ENCODE data around the gene LUC7L. TPM values are rescaled to one million over a fixed set of nuclear protein-coding genes. Genes with fewer than 3 reads are reported as not detected.
"Not testable (repeated sequence)": the region's sequence is repeated elsewhere in the genome, so short reads cannot be mapped to it uniquely, and the experiment has no call there.

The LUC7L gene
- total and polyA plus RNA-seq, 4 donors: 63.4 to 199 (median 138) TPM

GRCh38 chr16:204046-204445 lies 25.2 kb downstream of the LUC7L start:
- 99% methylated on average over 8 of the region's 9 CpGs for WGBS (ENCODE audit: insufficient coverage)
- DNase-seq (ENCODE audit: low read depth in 4 of 6, low spot score in 6 of 6); H3K27me3 ChIP-seq (ENCODE audit: control insufficient read depth, insufficient read depth, low read length); H3K9me3 ChIP-seq (ENCODE audit: control insufficient read depth, insufficient read depth, low read length); H3K27ac ChIP-seq (ENCODE audit: low read depth, low read length); H3K4me1 ChIP-seq (ENCODE audit: control insufficient read depth, insufficient read depth, low read length); H3K4me3 ChIP-seq (ENCODE audit: low read depth, low read length): not testable (repeated sequence)
- H3K36me3 ChIP-seq (ENCODE audit: control insufficient read depth, insufficient read depth, low read length): peaks cover 89% of the 10 kb centered on the region

- WGBS (ENCODE audit: insufficient coverage): 100% methylated on average over 4 of the region's 4 CpGs
- no peaks in the 10 kb centered on the region for H3K4me1 ChIP-seq (ENCODE audit: control insufficient read depth, insufficient read depth, low read length)
- H3K27me3 ChIP-seq (ENCODE audit: control insufficient read depth, insufficient read depth, low read length): no peaks in the 10 kb centered on the region
- H3K27ac ChIP-seq (ENCODE audit: low read depth, low read length): no peak overlapping the region
- DNase-seq (ENCODE audit: low read depth in 4 of 6, low spot score in 6 of 6): no peak
- no peak overlapping the region for H3K4me3 ChIP-seq (ENCODE audit: low read depth, low read length)
- H3K9me3 ChIP-seq (ENCODE audit: control insufficient read depth, insufficient read depth, low read length): peaks cover 2% of the 10 kb centered on the region
- H3K36me3 ChIP-seq (ENCODE audit: control insufficient read depth, insufficient read depth, low read length): peaks cover 92% of the 10 kb centered on the region
Measured at GRCh38 chr16:203246-203645, 26.0 kb downstream of the LUC7L start.

- Histone ChIP-seq H3K4me1 (ENCODE audit: control insufficient read depth, insufficient read depth, low read length) (no peaks in the 10 kb centered on the region), H3K27me3 (ENCODE audit: control insufficient read depth, insufficient read depth, low read length) (no peaks in the 10 kb centered on the region), H3K36me3 (ENCODE audit: control insufficient read depth, insufficient read depth, low read length) (peaks cover 93% of the 10 kb centered on the region), H3K9me3 (ENCODE audit: control insufficient read depth, insufficient read depth, low read length) (peaks cover 2% of the 10 kb centered on the region), H3K27ac (ENCODE audit: low read depth, low read length) (no peak overlapping the region), H3K4me3 (ENCODE audit: low read depth, low read length) (no peak overlapping the region)
- no peak for DNase-seq (ENCODE audit: low read depth in 4 of 6, low spot score in 6 of 6)
- whole genome bisulfite sequencing (ENCODE audit: insufficient coverage): 93% methylated on average over 2 of the region's 5 CpGs
Measured at GRCh38 chr16:200388-200787, 28.9 kb downstream of the LUC7L start.

GRCh38 chr16:194516-194915 lies 34.7 kb downstream of the LUC7L start:
- Histone ChIP-seq H3K4me3 (ENCODE audit: low read depth, low read length) (no peak overlapping the region), H3K36me3 (ENCODE audit: control insufficient read depth, insufficient read depth, low read length) (peaks cover 97% of the 10 kb centered on the region), H3K27me3 (ENCODE audit: control insufficient read depth, insufficient read depth, low read length) (no peaks in the 10 kb centered on the region), H3K9me3 (ENCODE audit: control insufficient read depth, insufficient read depth, low read length) (no peaks in the 10 kb centered on the region), H3K4me1 (ENCODE audit: control insufficient read depth, insufficient read depth, low read length) (no peaks in the 10 kb centered on the region), H3K27ac (ENCODE audit: low read depth, low read length) (no peak overlapping the region)
- WGBS (ENCODE audit: insufficient coverage): 100% methylated on average over 4 of the region's 6 CpGs
- no peak for DNase-seq (ENCODE audit: low read depth in 4 of 6, low spot score in 6 of 6)

GRCh38 chr16:193441-193840 lies 35.8 kb downstream of the LUC7L start:
- Histone ChIP-seq H3K36me3 (ENCODE audit: control insufficient read depth, insufficient read depth, low read length) (peaks cover 97% of the 10 kb centered on the region), H3K27me3 (ENCODE audit: control insufficient read depth, insufficient read depth, low read length) (no peaks in the 10 kb centered on the region), H3K4me1 (ENCODE audit: control insufficient read depth, insufficient read depth, low read length) (no peaks in the 10 kb centered on the region), H3K9me3 (ENCODE audit: control insufficient read depth, insufficient read depth, low read length) (no peaks in the 10 kb centered on the region), H3K4me3 (ENCODE audit: low read depth, low read length) (no peak overlapping the region), H3K27ac (ENCODE audit: low read depth, low read length) (no peak overlapping the region)
- WGBS (ENCODE audit: insufficient coverage): 90% methylated on average over 14 of the region's 15 CpGs
- DNase-seq (ENCODE audit: low read depth in 4 of 6, low spot score in 6 of 6): no peak

- H3K4me3 ChIP-seq (ENCODE audit: low read depth, low read length): no peak overlapping the region
- peaks cover 98% of the 10 kb centered on the region for H3K36me3 ChIP-seq (ENCODE audit: control insufficient read depth, insufficient read depth, low read length)
- H3K9me3 ChIP-seq (ENCODE audit: control insufficient read depth, insufficient read depth, low read length): no peaks in the 10 kb centered on the region
- no peaks in the 10 kb centered on the region for H3K27me3 ChIP-seq (ENCODE audit: control insufficient read depth, insufficient read depth, low read length)
- no peak overlapping the region for H3K27ac ChIP-seq (ENCODE audit: low read depth, low read length)
- H3K4me1 ChIP-seq (ENCODE audit: control insufficient read depth, insufficient read depth, low read length): no peaks in the 10 kb centered on the region
- DNase-seq (ENCODE audit: low read depth in 4 of 6, low spot score in 6 of 6): no peak
- WGBS (ENCODE audit: insufficient coverage): 98% methylated on average over 7 of the region's 11 CpGs
Measured at GRCh38 chr16:192686-193085, 36.6 kb downstream of the LUC7L start.

GRCh38 chr16:191831-192230 lies 37.4 kb downstream of the LUC7L start:
- no peaks in the 10 kb centered on the region for H3K27me3 ChIP-seq (ENCODE audit: control insufficient read depth, insufficient read depth, low read length)
- no peak for DNase-seq (ENCODE audit: low read depth in 4 of 6, low spot score in 6 of 6)
- H3K9me3 ChIP-seq (ENCODE audit: control insufficient read depth, insufficient read depth, low read length): no peaks in the 10 kb centered on the region
- no peaks in the 10 kb centered on the region for H3K4me1 ChIP-seq (ENCODE audit: control insufficient read depth, insufficient read depth, low read length)
- WGBS (ENCODE audit: insufficient coverage): 91% methylated on average over 3 of the region's 4 CpGs
- no peak overlapping the region for H3K4me3 ChIP-seq (ENCODE audit: low read depth, low read length)
- H3K27ac ChIP-seq (ENCODE audit: low read depth, low read length): no peak overlapping the region
- H3K36me3 ChIP-seq (ENCODE audit: control insufficient read depth, insufficient read depth, low read length): peaks cover 97% of the 10 kb centered on the region

- Histone ChIP-seq H3K4me3 (ENCODE audit: low read depth, low read length) (no peak overlapping the region), H3K9me3 (ENCODE audit: control insufficient read depth, insufficient read depth, low read length) (no peaks in the 10 kb centered on the region), H3K36me3 (ENCODE audit: control insufficient read depth, insufficient read depth, low read length) (peaks cover 88% of the 10 kb centered on the region), H3K27ac (ENCODE audit: low read depth, low read length) (no peak overlapping the region), H3K4me1 (ENCODE audit: control insufficient read depth, insufficient read depth, low read length) (no peaks in the 10 kb centered on the region), H3K27me3 (ENCODE audit: control insufficient read depth, insufficient read depth, low read length) (no peaks in the 10 kb centered on the region)
- WGBS (ENCODE audit: insufficient coverage): 96% methylated on average over 34 of the region's 34 CpGs
- DNase-seq (ENCODE audit: low read depth in 4 of 6, low spot score in 6 of 6): no peak
Measured at GRCh38 chr16:189604-190186, 39.6 kb downstream of the LUC7L start.

- no peak for DNase-seq (ENCODE audit: low read depth in 4 of 6, low spot score in 6 of 6)
- Histone ChIP-seq H3K27ac (ENCODE audit: low read depth, low read length) (no peak overlapping the region), H3K36me3 (ENCODE audit: control insufficient read depth, insufficient read depth, low read length) (peaks cover 86% of the 10 kb centered on the region), H3K27me3 (ENCODE audit: control insufficient read depth, insufficient read depth, low read length) (no peaks in the 10 kb centered on the region), H3K4me1 (ENCODE audit: control insufficient read depth, insufficient read depth, low read length) (no peaks in the 10 kb centered on the region), H3K9me3 (ENCODE audit: control insufficient read depth, insufficient read depth, low read length) (no peaks in the 10 kb centered on the region), H3K4me3 (ENCODE audit: low read depth, low read length) (no peak overlapping the region)
- WGBS (ENCODE audit: insufficient coverage): 87% methylated on average over 5 of the region's 8 CpGs
Measured at GRCh38 chr16:188674-189073, 40.6 kb downstream of the LUC7L start.

GRCh38 chr16:187330-187729 lies 41.9 kb downstream of the LUC7L start:
- Histone ChIP-seq H3K4me3 (ENCODE audit: low read depth, low read length) (no peak overlapping the region), H3K27me3 (ENCODE audit: control insufficient read depth, insufficient read depth, low read length) (no peaks in the 10 kb centered on the region), H3K9me3 (ENCODE audit: control insufficient read depth, insufficient read depth, low read length) (no peaks in the 10 kb centered on the region), H3K27ac (ENCODE audit: low read depth, low read length) (no peak overlapping the region), H3K36me3 (ENCODE audit: control insufficient read depth, insufficient read depth, low read length) (peaks cover 76% of the 10 kb centered on the region), H3K4me1 (ENCODE audit: control insufficient read depth, insufficient read depth, low read length) (no peaks in the 10 kb centered on the region)
- WGBS (ENCODE audit: insufficient coverage): 100% methylated on average over 7 of the region's 8 CpGs
- no peak for DNase-seq (ENCODE audit: low read depth in 4 of 6, low spot score in 6 of 6)

Data from spinal cord (tissue), 10 donors.